ENCODE measurements around the gene ARID3B.

GRCh38 chr15:74541494-74542165 is 610 bp downstream of the ARID3B start:
- no peak for TF ChIP-seq CTCF (IDR thresholded peaks at IDR 0.05)
- TF ChIP-seq POLR2AphosphoS5 (IDR thresholded peaks at IDR 0.05) = no peak
- TF ChIP-seq EP300 (IDR thresholded peaks at IDR 0.05) = no peak
- TF ChIP-seq POLR2A (IDR thresholded peaks at IDR 0.05) = no peak

Measured in suprapubic skin (tissue), 4 donors.